8988T (cell line): ENCODE results near the gene THOC6.
A peak's percentile ranks its signal among the peaks of the same experiment; 100 is the strongest.
"Not testable (repeated sequence)": the region's sequence is repeated elsewhere in the genome, so short reads cannot be mapped to it uniquely, and the experiment has no call there.

ENCODE experiments used
- DNase-seq: peaks from one replicate; pipeline ENCODE4 v3.0.0; 2011

Gene THOC6

GRCh38 chr16:3057181-3058138 lies 33.6 kb downstream of the THOC6 start:
- no peak for DNase-seq

- no peak for DNase-seq
These were observed 34.5 kb downstream of the THOC6 start for GRCh38 chr16:3058139-3059030.

- peak; percentile 76 for DNase-seq
These were observed 35.3 kb downstream of the THOC6 start for GRCh38 chr16:3059041-3059722.

GRCh38 chr16:3059723-3060242 lies 35.9 kb downstream of the THOC6 start:
- DNase-seq: no peak

GRCh38 chr16:3060339-3061127 lies 36.7 kb downstream of the THOC6 start:
- no peak for DNase-seq

- DNase-seq: no peak
These were observed 38.7 kb downstream of the THOC6 start for GRCh38 chr16:3062553-3062952.

- DNase-seq: no peak
These were observed 40.0 kb downstream of the THOC6 start for GRCh38 chr16:3063625-3064386.

GRCh38 chr16:3065069-3065741 lies 41.4 kb downstream of the THOC6 start, which contains the start of gene IL32:
Gene IL32 (plus strand): TSS chr16:3065640. CDS start chr16:3065812, 172 bp downstream.
- peak; percentile 80 for DNase-seq

GRCh38 chr16:3065742-3066439 lies 42.1 kb downstream of the THOC6 start:
- DNase-seq: no peak

- DNase-seq: no peak
These were observed 42.6 kb downstream of the THOC6 start for GRCh38 chr16:3066440-3066748.

GRCh38 chr16:3068487-3068886 lies 44.7 kb downstream of the THOC6 start:
- DNase-seq: no peak

- DNase-seq: not testable (repeated sequence)
These were observed 45.3 kb downstream of the THOC6 start for GRCh38 chr16:3069146-3069545.

- DNase-seq: no peak
These were observed 46.8 kb downstream of the THOC6 start for GRCh38 chr16:3070608-3071111.

- no peak for DNase-seq
These were observed 47.8 kb downstream of the THOC6 start for GRCh38 chr16:3071655-3072054.

- DNase-seq: not testable (repeated sequence)
These were observed 48.3 kb downstream of the THOC6 start for GRCh38 chr16:3072148-3072547.

GRCh38 chr16:3072576-3073263 lies 48.9 kb downstream of the THOC6 start:
- not testable (repeated sequence) for DNase-seq

- no peak for DNase-seq
These were observed 49.6 kb downstream of the THOC6 start for GRCh38 chr16:3073448-3073847.

- no peak for DNase-seq
These were observed 51.2 kb downstream of the THOC6 start for GRCh38 chr16:3074860-3075522.
